Testis (tissue), 3 donors: ENCODE results near the gene RPL5. TPM values are rescaled to one million over a fixed set of nuclear protein-coding genes. Genes with fewer than 3 reads are reported as not detected.

Source experiments
- DNase-seq: peaks from one replicate; pipeline ENCODE4 v3.0.0-alpha.2; 2019
- H3K27ac ChIP-seq, 2 donors: fragments of 200-600 bp; sonication (generic); one replicate each; pipeline ENCODE4 v1.5.1; 2019
- H3K27me3 ChIP-seq: fragments of 200-600 bp; sonication (generic); one replicate; pipeline ENCODE4 v1.5.1; 2019
- H3K36me3 ChIP-seq: fragments of 200-600 bp; sonication (generic); one replicate; pipeline ENCODE4 v1.5.1; 2017; ENCODE audit warnings: low read depth; ENCODE audit errors: missing control alignments
- H3K4me1 ChIP-seq: fragments of 200-600 bp; sonication (generic); one replicate; pipeline ENCODE4 v1.5.1; 2019
- H3K4me3 ChIP-seq, 2 donors: fragments of 200-600 bp; sonication (generic); one replicate each; pipeline ENCODE4 v1.5.1; 2017 to 2019
- H3K9me3 ChIP-seq: fragments of 200-600 bp; sonication (generic); one replicate; pipeline ENCODE4 v1.5.1; 2017
- CTCF ChIP-seq, 3 experiments: fragments of 450-650 bp in 2 of 3; fragments of 200-600 bp in 1 of 3; sonication (generic) in 1 of 3; IDR thresholded peaks; one replicate each; pipeline ENCODE4 v1.5.1; 2016 to 2019; ENCODE audit warnings: antibody characterized with exemption in 3 of 3, mild to moderate bottlenecking in 2 of 3, moderate library complexity in 1 of 3
- POLR2A ChIP-seq: fragments of 450-650 bp; IDR thresholded peaks from one replicate; pipeline ENCODE4 v1.6.1; 2017; ENCODE audit warnings: antibody characterized with exemption, mild to moderate bottlenecking, moderate library complexity
- WGBS, 2 donors: methylation state at CpG; one replicate each; pipeline ENCODE4 v1.1.5; 2018; 5-methylcytosine and 5-hydroxymethylcytosine counted together
- intact Hi-C: fragments of 100-400 bp; cut with DNase I; formaldehyde crosslinking; loops from one replicate; pipeline ENCODE4 v1.15.1; 2023; ENCODE audit warnings: low total_unique reads
- polyA plus RNA-seq: library from polyadenylated mRNA; stranded (reverse); fragments of 350-450 nt; fragmentation: Illumina TruSeq; extraction: RNeasy Lipid Tissue Mini Kit (QIAGEN cat#74804); gene quantifications from one replicate; pipeline ENCODE4 v1.2.3, GENCODE V29; 2014; ENCODE audit warnings: low read depth, low replicate concordance; ENCODE audit not compliant: insufficient read depth
- total RNA-seq, 2 donors: library from RNA; depleted of rRNA; stranded (reverse); fragments of >200 nt; gene quantifications; one replicate each; pipeline ENCODE4 v1.2.3, GENCODE V29; 2016

Gene RPL5
- total and polyA plus RNA-seq, 3 donors from 2014 or later: 548 to 929 (median 899) TPM

GRCh38 chr1:92786111-92786901 lies 45.5 kb upstream of the RPL5 start:
- no peak for TF ChIP-seq POLR2A
- TF ChIP-seq CTCF (IDR thresholded peaks at IDR 0.05): no peak
- Histone ChIP-seq H3K4me3 (peak overlapping the region in 1 of 2 donors; percentile 78), H3K27me3 (no peaks in the 10 kb centered on the region), H3K36me3 (no peaks in the 10 kb centered on the region), H3K27ac (no peak overlapping the region), H3K4me1 (peaks cover 4% of the 10 kb centered on the region), H3K9me3 (no peaks in the 10 kb centered on the region)
- no peak for DNase-seq
- WGBS, 2 donors: 62 to 71% methylated on average over 5 of the region's 5 CpGs
- intact Hi-C loops: no loop called here

DNA sequence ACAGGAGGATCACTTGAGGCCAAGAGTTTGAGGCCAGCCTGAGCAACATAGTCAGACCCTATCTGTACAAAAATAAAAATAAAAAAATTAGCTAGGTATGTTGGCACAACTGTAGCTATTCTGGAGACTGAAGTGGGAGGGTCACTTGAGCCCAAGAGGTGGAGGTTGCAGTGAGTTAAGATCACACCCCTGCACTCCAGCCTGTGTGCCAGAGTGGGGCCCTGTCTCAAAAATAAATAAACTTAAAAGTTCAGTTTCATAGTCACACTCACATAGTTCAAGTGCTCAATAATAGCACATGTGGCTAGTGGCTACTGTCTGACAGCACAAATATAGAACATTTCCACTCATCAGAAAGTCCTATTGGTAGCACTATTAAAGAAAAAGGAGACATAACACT lies 41.8 kb upstream of the RPL5 start:
- intact Hi-C loops: no loop called here
- DNase-seq: no peak
- no peak overlapping the region for H3K4me3 ChIP-seq
- H3K9me3 ChIP-seq: no peaks in the 10 kb centered on the region
- TF ChIP-seq CTCF (IDR thresholded peaks at IDR 0.05) (no peak), POLR2A (no peak)
- no peaks in the 10 kb centered on the region for H3K4me1 ChIP-seq
- no peaks in the 10 kb centered on the region for H3K36me3 ChIP-seq
- no peaks in the 10 kb centered on the region for H3K27me3 ChIP-seq
- H3K27ac ChIP-seq: no peak overlapping the region

GRCh38 chr1:92790867-92791266 lies 41.0 kb upstream of the RPL5 start:
- WGBS, 2 donors: 88 to 92% methylated on average over 2 of the region's 2 CpGs
- H3K9me3 ChIP-seq: no peaks in the 10 kb centered on the region
- TF ChIP-seq POLR2A (no peak), CTCF (IDR thresholded peaks at IDR 0.05) (no peak)
- no peak for DNase-seq
- H3K27me3 ChIP-seq: no peaks in the 10 kb centered on the region
- no peaks in the 10 kb centered on the region for H3K36me3 ChIP-seq
- intact Hi-C loops: no loop called here
- H3K4me3 ChIP-seq: no peak overlapping the region
- H3K4me1 ChIP-seq: no peaks in the 10 kb centered on the region
- H3K27ac ChIP-seq: no peak overlapping the region

- DNase-seq: no peak
- no peak overlapping the region for H3K27ac ChIP-seq
- TF ChIP-seq CTCF (IDR thresholded peaks at IDR 0.05) (no peak), POLR2A (no peak)
- H3K4me3 ChIP-seq: no peak overlapping the region
- no peaks in the 10 kb centered on the region for H3K9me3 ChIP-seq
- WGBS, 2 donors: 70 to 73% methylated on average over 7 of the region's 7 CpGs
- H3K27me3 ChIP-seq: no peaks in the 10 kb centered on the region
- H3K36me3 ChIP-seq: no peaks in the 10 kb centered on the region
- no peaks in the 10 kb centered on the region for H3K4me1 ChIP-seq
- intact Hi-C loops: no loop called here
Observed at GRCh38 chr1:92791487-92792066, 40.3 kb upstream of the RPL5 start.
